GM12878 (cell line): ENCODE results near the gene NKX2-2.

Experiments used
- CEBPZ ChIP-seq: fragments of 150-350 bp; IDR thresholded peaks from 2 replicates; pipeline ENCODE4 v1.6.1; 2016; ENCODE audit warnings: low read depth, low read length
- CTCF ChIP-seq, 3 experiments: IDR thresholded peaks in 2 of 3; conservative IDR thresholded peaks in 1 of 3; 2 replicates each; pipeline ENCODE4 v1.5.1; 2011; ENCODE audit warnings: low read depth in 3 of 3, low read length in 3 of 3, mild to moderate bottlenecking in 3 of 3, control low read depth in 2 of 3, moderate library complexity in 2 of 3, inconsistent platforms in 1 of 3, mixed read lengths in 1 of 3; ENCODE audit not compliant: control insufficient read depth in 2 of 3, insufficient read depth in 1 of 3; ENCODE audit errors: extremely low read depth in 1 of 3
- E2F8 ChIP-seq: fragments of 450-650 bp; IDR thresholded peaks from 2 replicates; pipeline ENCODE4 v1.6.1; 2018; ENCODE audit warnings: mild to moderate bottlenecking, low read depth, moderate library complexity; ENCODE audit not compliant: partially characterized antibody
- EZH2 ChIP-seq: IDR thresholded peaks from 2 replicates; pipeline ENCODE4 v1.6.1; 2012; ENCODE audit warnings: low read depth, mild to moderate bottlenecking, control low read depth, inconsistent platforms, low read length, borderline replicate concordance; ENCODE audit not compliant: control insufficient read depth
- HDAC6 ChIP-seq: fragments of 200-600 bp; sonication (generic); IDR thresholded peaks from one replicate; pipeline ENCODE4 v1.8.0; 2017; ENCODE audit warnings: antibody characterized with exemption; ENCODE audit not compliant: unreplicated experiment
- JUND ChIP-seq: IDR thresholded peaks from 2 replicates; pipeline ENCODE4 v1.6.1; 2012; ENCODE audit warnings: low read depth, mild to moderate bottlenecking, low read length, improper control_type of control experiment, moderate library complexity
- POLR2A ChIP-seq: IDR thresholded peaks from 2 replicates; pipeline ENCODE4 v1.6.1; 2011; ENCODE audit warnings: low read depth, mild to moderate bottlenecking, low read length
- RELA ChIP-seq: fragments of 450-650 bp; IDR thresholded peaks from 2 replicates; pipeline ENCODE4 v1.8.0; 2014; ENCODE audit warnings: borderline replicate concordance; ENCODE audit not compliant: partially characterized antibody
- SP1 ChIP-seq: IDR thresholded peaks from one replicate; pipeline ENCODE4 v1.6.1; 2011; ENCODE audit warnings: low read depth, low read length
- STAT1 ChIP-seq: fragments of 450-650 bp; conservative IDR thresholded peaks from 2 replicates; pipeline ENCODE4 v1.6.1; 2014; ENCODE audit warnings: antibody characterized with exemption, mild to moderate bottlenecking
- USF2 ChIP-seq: IDR thresholded peaks from 2 replicates; pipeline ENCODE4 v1.6.1; 2011; ENCODE audit warnings: low read depth, low read length, improper control_type of control experiment, borderline replicate concordance
- ZNF207 ChIP-seq: fragments of 450-650 bp; IDR thresholded peaks from 2 replicates; pipeline ENCODE4 v1.6.1; 2014; ENCODE audit warnings: antibody characterized with exemption, mild to moderate bottlenecking, borderline replicate concordance

GRCh38 chr20:21557241-21558020 is 43.6 kb upstream of the NKX2-2 start:
- TF ChIP-seq E2F8 (no peak), CTCF (IDR thresholded peaks at IDR 0.05 in 2 of 3, conservative IDR thresholded peaks at IDR 0.05 in 1 of 3; ENCODE audit: control insufficient read depth in 2 of 3, extremely low read depth in 1 of 3, insufficient read depth in 1 of 3, low read depth in 3 of 3, low read length in 3 of 3) (no peak), POLR2A (no peak), RELA (no peak), USF2 (no peak), STAT1 (no peak), HDAC6 (no peak), SP1 (no peak), EZH2 (no peak), CEBPZ (no peak), JUND (no peak), ZNF207 (no peak)
